ENCODE results near the gene LSM14B. TPM values are rescaled to one million over a fixed set of nuclear protein-coding genes. Genes with fewer than 3 reads are reported as not detected.

Gene LSM14B
- total RNA-seq, 1 experiment from 2014 or later = 82.4 TPM

DNA sequence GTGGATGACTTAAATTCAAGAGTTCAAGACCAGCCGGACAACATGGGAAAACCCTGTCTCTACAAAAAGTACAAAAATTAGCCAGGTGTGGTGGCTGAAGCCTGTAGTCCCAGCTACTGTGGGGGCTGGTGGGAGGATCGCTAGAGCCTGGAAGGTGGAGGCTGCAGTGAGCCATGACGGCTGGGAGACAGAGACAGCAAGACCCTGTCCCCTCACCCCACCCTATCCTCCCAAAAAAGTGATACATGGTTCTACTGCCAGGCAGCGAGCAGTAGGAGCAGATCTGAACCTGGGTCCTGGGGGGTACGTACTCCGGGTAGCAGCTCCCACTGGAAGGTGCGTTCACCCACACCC, 18.7 kb downstream of the LSM14B start:
- no peak overlapping the region for H3K4me2 ChIP-seq (ENCODE audit: insufficient read depth, insufficient read length, low read length)
- no peak overlapping the region for H3K23ac ChIP-seq (ENCODE audit: insufficient read length, low read depth, low read length)
- no CpG with 5 or more reads among the region's 7 CpGs for WGBS (ENCODE audit: extremely low coverage, insufficient read length, low lambda C conversion rate)
- H3T11ph ChIP-seq (ENCODE audit: low read length) = no peak overlapping the region
- H3K23me2 ChIP-seq (ENCODE audit: insufficient read length, low read depth, low read length, poor library complexity, severe bottlenecking) = peaks cover 7% of the 10 kb centered on the region
- no peak for DNase-seq
- H2BK15ac ChIP-seq (ENCODE audit: low read depth, low read length) = no peak overlapping the region
- H3K18ac ChIP-seq (ENCODE audit: insufficient read length, low read depth, low read length) = no peak overlapping the region
- no peaks in the 10 kb centered on the region for H4K20me1 ChIP-seq (ENCODE audit: control insufficient read depth, insufficient read depth, insufficient read length)
- no peak overlapping the region for H2BK5ac ChIP-seq (ENCODE audit: insufficient read length, low read length)
- no peak overlapping the region for H4K91ac ChIP-seq (ENCODE audit: insufficient read length, low read depth, low read length)
- no peak overlapping the region for H2BK20ac ChIP-seq (ENCODE audit: low read depth, low read length, poor library complexity, severe bottlenecking)
- no peak overlapping the region for H3K9ac ChIP-seq (ENCODE audit: extremely low read depth, insufficient read length, low read length)
- no peak overlapping the region for H2AFZ ChIP-seq (ENCODE audit: low read length)
- no peak overlapping the region for H3K56ac ChIP-seq (ENCODE audit: insufficient read length, low read depth, low read length)
- no peaks in the 10 kb centered on the region; a peak in 1 of 5 replicates for H3K9me3 Mint-ChIP-seq
- no peak overlapping the region for H2BK120ac ChIP-seq (ENCODE audit: low read depth, low read length, poor library complexity, severe bottlenecking)
- H3K14ac ChIP-seq (ENCODE audit: insufficient read depth, low read length) = no peak overlapping the region
- no peak overlapping the region for H3K4ac ChIP-seq (ENCODE audit: low read depth, low read length)
- H3K4me3 Mint-ChIP-seq = peak overlapping the region; percentile 33 to 84; a peak in 3 of 5 replicates
- H3K36me3 Mint-ChIP-seq (ENCODE audit: insufficient read depth in 1 of 3, low read depth in 3 of 3) = peaks cover 43 to 67% (median 56%) of the 10 kb centered on the region in 3 experiments; a peak in 6 of 7 replicates
- no peak overlapping the region for H4K5ac ChIP-seq (ENCODE audit: insufficient read length, low read depth, low read length)
- H3K79me1 ChIP-seq (ENCODE audit: insufficient read depth, low read depth, low read length, poor library complexity, severe bottlenecking) = peaks cover 5% of the 10 kb centered on the region
- H3K27ac ChIP-seq (ENCODE audit: insufficient read length, low read depth, low read length) = no peak overlapping the region
- TF ChIP-seq CTCF (conservative IDR thresholded peaks at IDR 0.05) = no peak
- H2AK5ac ChIP-seq (ENCODE audit: insufficient read length, low read length) = no peak overlapping the region
- peaks cover 30% of the 10 kb centered on the region for H3K79me2 ChIP-seq (ENCODE audit: insufficient read depth, low read length)
- H3K27ac Mint-ChIP-seq = peak overlapping the region; percentile 1 to 46 (median 44); a peak in 4 of 7 replicates
- H3K27me3 ChIP-seq (ENCODE audit: insufficient read depth, low read length) = no peaks in the 10 kb centered on the region
- H3K4me1 Mint-ChIP-seq = peaks cover 24 to 29% of the 10 kb centered on the region in 2 experiments
- no peaks in the 10 kb centered on the region for H3K27me3 Mint-ChIP-seq (ENCODE audit: low read depth)
- H3K9me3 ChIP-seq (ENCODE audit: control insufficient read depth, low read depth, low read length) = no peaks in the 10 kb centered on the region
- no peak overlapping the region for H4K8ac ChIP-seq (replicated peaks; ENCODE audit: insufficient read length, low read depth, low read length)
- no peak overlapping the region for H2BK12ac ChIP-seq (ENCODE audit: insufficient read length, low read depth, low read length)
- H3K4me1 ChIP-seq (ENCODE audit: insufficient read depth, low read length) = no peaks in the 10 kb centered on the region

Measured in H9 (cell line).